Hepatic stellate cell (primary cell): ENCODE results near the gene MPZL1.
A peak's percentile ranks its signal among the peaks of the same experiment; 100 is the strongest.
"Not testable (repeated sequence)": the region's sequence is repeated elsewhere in the genome, so short reads cannot be mapped to it uniquely, and the experiment has no call there.

Experiments
- DNase-seq: peaks from one replicate; pipeline ENCODE4 v3.0.0; 2011; ENCODE audit warnings: low spot score

The MPZL1 gene

DNA sequence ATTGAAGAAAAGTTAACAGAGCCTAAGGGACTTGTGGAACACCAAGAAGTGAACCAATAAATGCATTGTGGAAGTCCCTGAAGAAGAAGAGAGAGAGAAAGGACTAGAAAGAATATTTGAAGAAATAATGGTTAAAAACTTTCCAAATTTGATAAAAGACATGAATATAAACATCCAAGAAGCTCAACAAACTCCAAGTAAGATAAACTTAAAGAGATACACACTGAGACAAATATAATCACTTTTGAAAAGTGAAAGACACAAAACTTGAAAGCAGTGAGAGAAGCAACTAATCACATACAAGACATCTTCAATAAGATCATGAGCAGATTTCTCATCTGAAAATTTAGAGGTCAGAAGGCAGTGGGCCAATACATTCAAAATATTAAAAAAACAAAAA, 91.2 kb downstream of the MPZL1 start:
- no peak for DNase-seq

- DNase-seq, result no peak
These were observed 93.9 kb downstream of the MPZL1 start for GRCh38 chr1:167815650-167816049.

- peak; percentile 79 for DNase-seq
These were observed 98.3 kb downstream of the MPZL1 start for GRCh38 chr1:167819849-167820683.

- DNase-seq, result no peak
These were observed 99.0 kb downstream of the MPZL1 start for GRCh38 chr1:167820684-167821355.

- DNase-seq, result no peak
These were observed 99.5 kb downstream of the MPZL1 start for GRCh38 chr1:167821356-167821685.

GRCh38 chr1:167821969-167822685, 100.3 kb downstream of the MPZL1 start:
- DNase-seq, result peak; percentile 12

- no peak for DNase-seq
These were observed 102.5 kb downstream of the MPZL1 start for GRCh38 chr1:167824163-167824794.

GRCh38 chr1:167825419-167826079, 103.8 kb downstream of the MPZL1 start:
- no peak for DNase-seq

GRCh38 chr1:167826127-167826526, 104.3 kb downstream of the MPZL1 start:
- DNase-seq, result no peak

DNA sequence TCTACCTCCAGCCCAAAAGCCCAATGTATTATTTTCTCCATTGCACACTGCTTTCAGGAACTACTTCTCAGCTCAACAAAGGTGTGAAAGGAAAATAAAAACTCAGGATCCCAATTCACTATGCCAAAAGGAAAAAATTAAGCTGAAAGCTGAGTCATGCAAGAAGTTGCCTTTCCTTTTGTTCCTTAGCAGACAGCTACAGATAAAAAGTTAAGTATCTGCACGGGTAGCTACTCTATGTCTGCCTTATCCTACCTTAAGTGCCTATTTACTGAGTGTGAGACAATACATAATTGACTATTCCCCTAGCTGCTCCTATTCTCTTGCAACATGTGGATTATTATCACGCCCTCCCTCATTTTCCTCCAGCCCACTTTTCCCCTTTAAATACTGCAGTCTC, 108.1 kb downstream of the MPZL1 start:
- no peak for DNase-seq

- not testable (repeated sequence) for DNase-seq
These were observed 108.9 kb downstream of the MPZL1 start for GRCh38 chr1:167830668-167831067.

GRCh38 chr1:167832693-167833092, 110.9 kb downstream of the MPZL1 start:
- no peak for DNase-seq

- DNase-seq, result no peak
These were observed 112.1 kb downstream of the MPZL1 start for GRCh38 chr1:167833904-167834303.

- DNase-seq, result no peak
These were observed 114.4 kb downstream of the MPZL1 start for GRCh38 chr1:167836197-167836596.

DNA sequence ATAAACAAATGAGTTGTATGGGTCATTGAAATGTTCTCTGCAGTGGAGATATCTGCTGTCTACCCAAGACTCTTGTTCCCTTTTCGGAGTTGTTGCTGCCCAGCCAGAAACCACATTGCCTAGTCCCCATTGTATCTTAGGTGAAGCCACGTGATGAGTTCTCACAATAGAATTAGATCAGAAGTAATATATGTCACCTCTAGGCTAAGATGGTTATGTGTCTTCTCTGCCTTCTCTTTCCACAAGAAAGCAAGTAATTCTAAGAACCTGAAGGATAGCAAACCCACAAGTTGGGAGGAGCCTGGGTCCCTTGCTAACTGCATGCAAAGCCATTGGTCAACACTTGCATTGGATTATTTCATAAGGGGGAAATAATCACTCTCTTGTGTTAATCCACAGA, 115.5 kb downstream of the MPZL1 start:
- DNase-seq, result no peak

DNA sequence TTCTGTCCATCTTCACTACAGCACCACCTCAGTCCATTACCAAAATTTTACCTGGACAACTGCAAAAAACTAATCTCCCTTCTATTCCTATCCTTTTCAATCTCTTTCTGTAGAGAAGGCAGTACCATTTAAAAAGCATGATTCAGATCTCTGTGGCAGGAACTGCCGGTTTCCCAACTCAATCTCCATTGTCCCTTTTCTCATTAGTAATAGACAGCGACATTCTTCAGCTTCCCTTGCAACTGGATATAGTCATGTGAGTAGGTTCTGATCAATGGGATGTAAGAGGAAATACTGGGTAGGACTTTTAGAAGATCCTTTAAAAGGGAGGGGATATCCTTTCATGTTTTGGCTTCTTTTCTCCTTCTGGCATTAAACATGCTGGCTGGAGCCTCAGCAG, 117.2 kb downstream of the MPZL1 start:
- DNase-seq, result no peak
